HG03159 (cell line): Measurements from ENCODE around the gene SLCO1B3.
"Not testable (repeated sequence)": the region's sequence is repeated elsewhere in the genome, so short reads cannot be mapped to it uniquely, and the experiment has no call there.

ENCODE experiments used
- ATAC-seq: cut with Tn5 transposase; IDR thresholded peaks from one replicate; pipeline ENCODE4 v1.9.1; 2021; ENCODE audit warnings: mild to moderate bottlenecking, moderate library complexity; ENCODE audit not compliant: unreplicated experiment

SLCO1B3 gene

DNA sequence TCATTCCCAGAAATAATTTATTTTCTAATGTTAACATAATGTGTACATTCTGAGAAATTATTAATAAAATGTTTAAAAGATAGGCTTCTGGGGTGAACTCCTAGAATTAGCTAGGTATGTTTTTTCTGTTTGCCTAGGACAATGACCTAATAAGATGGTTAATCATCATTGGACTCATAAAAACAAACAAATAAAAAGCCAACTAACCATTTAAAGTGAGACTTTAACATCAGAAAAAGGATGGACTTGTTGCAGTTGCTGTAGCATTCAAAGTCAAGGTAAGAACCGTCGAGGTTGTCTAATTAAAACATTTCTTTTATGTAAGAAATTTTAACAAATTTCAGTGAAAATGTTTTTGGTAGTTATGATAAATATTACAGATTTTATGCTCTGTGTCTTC is at the start of gene SLCO1B3:
Gene SLCO1B3 (plus strand): TSS at position 219 of the 400 bp plus-strand sequence. CDS start 5,034 bp downstream, outside the sequence.
- ATAC-seq: no peak

- ATAC-seq: no peak
These were observed 33.1 kb upstream of the SLCO1B3 start for GRCh38 chr12:20777420-20777819.

DNA sequence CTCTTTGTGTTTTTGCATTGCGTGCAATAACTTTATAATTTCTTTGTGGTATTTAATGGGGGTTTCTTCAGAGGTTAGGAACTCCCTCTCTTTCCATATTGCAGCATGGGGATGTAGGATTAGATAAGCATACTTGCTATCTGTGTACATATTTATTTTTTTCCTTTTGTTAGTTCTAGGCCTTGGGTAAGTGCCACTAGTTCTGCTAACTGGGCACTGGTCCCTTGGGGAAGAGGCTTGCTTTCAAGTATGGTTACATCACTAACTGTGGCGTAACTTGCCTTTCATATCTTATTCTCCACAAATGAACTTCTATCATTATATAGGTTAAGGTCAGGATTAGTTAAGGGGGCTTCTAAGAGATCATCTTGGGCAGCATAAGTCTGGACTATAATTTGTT is 31.5 kb upstream of the SLCO1B3 start:
- ATAC-seq: no peak

DNA sequence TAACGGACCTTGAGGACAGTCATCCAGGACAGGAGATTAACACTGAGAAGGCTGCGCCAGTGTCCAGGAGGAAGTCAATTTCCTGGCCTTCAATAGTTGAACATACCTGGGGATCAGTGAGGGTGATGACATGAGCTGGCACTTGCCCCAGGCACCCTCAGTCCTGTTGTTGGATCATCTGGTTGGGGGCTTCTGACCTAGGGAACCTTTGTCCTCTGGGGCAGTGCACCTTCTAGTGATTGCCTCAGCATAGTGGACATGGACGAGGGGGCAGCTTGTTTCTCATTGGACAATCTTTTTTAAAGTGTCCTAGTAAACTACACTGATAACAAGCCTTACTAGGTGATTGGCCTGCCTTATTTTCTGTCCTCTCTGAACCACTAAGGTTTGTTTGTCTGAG is 30.5 kb upstream of the SLCO1B3 start:
- not testable (repeated sequence) for ATAC-seq

GRCh38 chr12:20783796-20784357 is 26.6 kb upstream of the SLCO1B3 start:
- not testable (repeated sequence) for ATAC-seq

GRCh38 chr12:20792971-20793370 is 17.5 kb upstream of the SLCO1B3 start:
- no peak for ATAC-seq

DNA sequence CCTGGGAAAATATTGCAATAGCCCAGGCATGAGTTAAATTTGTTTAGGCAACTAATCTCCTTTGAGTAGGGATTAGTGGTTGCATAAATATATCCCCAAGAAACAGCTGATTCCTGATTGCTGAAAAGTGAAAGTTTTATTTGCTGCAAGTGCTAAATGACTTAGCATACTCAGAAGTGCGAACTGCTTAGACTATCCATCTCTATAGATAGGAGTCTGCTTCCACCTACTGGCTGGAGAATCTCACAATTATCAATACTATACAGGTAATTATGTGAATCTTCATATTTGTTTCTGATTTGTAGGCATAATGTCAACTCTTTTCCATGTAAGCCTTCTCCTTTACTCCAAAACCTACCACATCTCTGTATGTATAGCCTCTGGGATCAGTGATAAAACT is 12.0 kb upstream of the SLCO1B3 start:
- no peak for ATAC-seq

- no peak for ATAC-seq
These were observed 10.3 kb upstream of the SLCO1B3 start for GRCh38 chr12:20800160-20800559.

DNA sequence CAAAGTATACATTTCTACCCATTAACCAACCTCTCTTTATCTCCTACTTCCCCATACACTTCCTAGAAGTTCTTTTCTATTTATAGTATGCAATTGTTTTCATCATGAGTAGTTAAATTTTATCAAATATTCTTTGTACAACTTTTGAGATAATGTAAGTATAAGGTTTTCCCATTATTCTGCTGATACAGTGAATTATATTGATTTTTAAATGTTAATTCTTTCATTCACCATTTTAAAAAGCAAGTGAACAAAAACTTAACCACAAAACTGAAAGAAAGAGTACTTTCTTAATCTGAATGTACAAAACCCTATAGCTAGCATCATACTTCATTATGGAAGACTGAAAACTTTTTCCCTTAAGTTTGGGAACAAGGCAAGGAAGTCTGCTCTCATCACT is 9.5 kb upstream of the SLCO1B3 start:
- ATAC-seq: no peak

- no peak for ATAC-seq
These were observed 4.6 kb upstream of the SLCO1B3 start for GRCh38 chr12:20805921-20806320.

DNA sequence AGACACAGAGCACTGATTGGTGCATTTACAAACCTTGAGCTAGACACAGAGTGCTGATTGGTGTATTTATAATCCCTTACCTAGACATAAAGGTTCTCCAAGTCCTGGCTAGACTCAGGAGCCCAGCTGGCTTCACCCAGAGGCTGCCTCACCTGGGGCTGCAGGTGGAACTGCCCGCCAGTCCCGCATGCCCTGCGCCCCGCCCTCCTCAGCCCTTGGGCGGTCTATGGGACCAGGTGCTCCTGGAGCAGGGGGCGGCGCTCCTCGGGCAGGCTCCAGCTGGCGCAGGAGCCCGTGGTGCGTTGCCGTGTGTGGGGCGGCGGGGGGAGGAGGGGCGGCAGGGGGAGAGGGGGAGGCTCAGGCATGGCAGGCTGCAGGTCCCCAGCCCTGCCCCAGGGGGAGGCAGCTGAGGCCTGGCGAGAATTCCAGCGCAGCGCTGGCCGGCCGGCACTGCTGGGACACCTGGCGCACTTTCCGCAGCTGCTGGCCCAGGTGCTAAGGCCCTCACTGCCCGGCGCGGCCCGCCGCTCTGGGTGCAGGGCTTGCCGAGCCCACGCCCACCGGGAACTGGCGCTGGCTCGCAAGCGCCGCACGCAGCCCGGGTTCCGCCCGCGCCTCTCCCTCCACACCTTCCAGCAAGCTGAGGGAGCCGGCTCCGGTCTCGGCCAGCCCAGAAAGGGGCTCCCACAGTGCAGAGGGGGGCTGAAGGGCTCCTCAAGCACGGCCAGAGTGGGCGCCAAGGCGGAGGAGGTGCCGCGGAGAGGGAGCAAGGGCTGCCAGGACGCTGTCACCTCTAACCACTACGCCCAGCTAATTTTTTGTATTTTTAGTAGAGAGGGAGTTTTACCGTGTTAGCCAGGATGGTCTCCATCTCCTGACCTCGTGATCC is 3.1 kb upstream of the SLCO1B3 start:
- ATAC-seq: no peak

- ATAC-seq: no peak
These were observed 2.0 kb upstream of the SLCO1B3 start for GRCh38 chr12:20808521-20808920.

DNA sequence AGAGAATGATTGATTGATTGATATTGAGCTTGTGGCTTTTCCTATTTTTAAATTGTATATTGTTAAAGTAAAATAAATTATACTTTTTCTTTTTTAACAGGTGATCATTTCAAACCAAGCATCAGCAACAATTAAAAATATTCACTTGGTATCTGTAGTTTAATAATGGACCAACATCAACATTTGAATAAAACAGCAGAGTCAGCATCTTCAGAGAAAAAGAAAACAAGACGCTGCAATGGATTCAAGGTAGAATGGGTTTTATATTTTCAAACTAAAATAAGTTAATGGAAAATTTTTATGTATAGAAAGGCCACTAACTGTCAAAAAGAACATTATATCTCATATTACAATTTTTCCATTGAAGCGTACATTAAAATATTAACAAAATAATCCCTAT is 5.1 kb downstream of the SLCO1B3 start:
- no peak for ATAC-seq

GRCh38 chr12:20822415-20822814 is 11.9 kb downstream of the SLCO1B3 start:
- no peak for ATAC-seq

GRCh38 chr12:20822925-20823324 is 12.4 kb downstream of the SLCO1B3 start:
- ATAC-seq: no peak

- no peak for ATAC-seq
These were observed 19.4 kb downstream of the SLCO1B3 start for GRCh38 chr12:20829919-20830318.

GRCh38 chr12:20830456-20830855 is 20.0 kb downstream of the SLCO1B3 start:
- no peak for ATAC-seq

- no peak for ATAC-seq
These were observed 22.4 kb downstream of the SLCO1B3 start for GRCh38 chr12:20832911-20833310.

DNA sequence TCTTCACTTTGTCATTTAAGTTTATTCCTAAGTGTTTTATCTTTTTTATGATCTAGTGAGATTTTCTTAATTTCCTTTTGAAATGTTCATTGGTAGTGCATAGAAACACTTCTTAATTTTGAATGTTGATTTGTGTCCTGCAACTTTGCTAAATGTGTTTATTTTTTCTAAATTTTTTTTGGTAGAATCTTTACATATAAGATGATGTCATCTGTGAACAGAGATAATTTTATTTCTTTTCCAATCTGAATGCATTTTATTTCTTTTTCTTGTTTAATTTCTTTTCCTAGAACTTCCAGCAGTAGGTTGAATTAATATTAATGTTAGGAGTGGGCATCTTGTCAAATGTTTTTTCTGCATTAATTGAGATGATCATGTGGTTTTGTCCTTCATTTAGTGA is 42.1 kb downstream of the SLCO1B3 start:
- ATAC-seq: no peak

- ATAC-seq: no peak
These were observed 52.6 kb downstream of the SLCO1B3 start for GRCh38 chr12:20863056-20863455.

GRCh38 chr12:20865873-20866272 is 55.4 kb downstream of the SLCO1B3 start:
- ATAC-seq: no peak

DNA sequence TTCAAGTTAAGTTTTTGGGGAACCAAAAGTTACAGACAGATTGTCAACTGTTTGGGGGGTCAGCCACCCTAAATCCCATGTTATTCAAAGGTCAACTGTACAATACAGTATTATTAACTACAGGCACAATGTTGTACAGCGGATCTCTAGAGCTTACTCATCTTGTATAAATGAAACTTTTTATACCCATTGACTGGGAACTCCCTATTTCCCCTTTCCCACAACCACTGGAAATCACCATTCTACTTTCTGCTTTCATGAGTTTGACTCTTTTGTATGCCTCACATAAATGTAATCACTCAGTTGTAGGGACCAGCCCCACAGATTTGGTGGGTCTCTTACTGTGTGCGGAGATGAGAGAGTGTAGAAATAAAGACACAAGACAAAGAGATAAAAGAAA is 57.8 kb downstream of the SLCO1B3 start:
- ATAC-seq: no peak
